MM.1S (cell line): Measurements from ENCODE around the gene ZAP70.

Experiments used
- DNase-seq: peaks from one replicate; pipeline ENCODE4 v3.0.0-alpha.2; 2015
- H2AFZ ChIP-seq: fragments of 300-600 bp; sonication (generic); 2 replicates; pipeline ENCODE4 v1.6.0; 2016; ENCODE audit warnings: antibody characterized with exemption, low read length
- H3F3A ChIP-seq: fragments of 300-600 bp; sonication (generic); 2 replicates; pipeline ENCODE4 v1.6.1; 2016; ENCODE audit warnings: mild to moderate bottlenecking, antibody characterized with exemption, low read length, moderate library complexity, mixed read lengths; ENCODE audit not compliant: insufficient read depth
- H3K27ac ChIP-seq: fragments of 300-600 bp; sonication (generic); 2 replicates; pipeline ENCODE4 v1.5.1; 2016; ENCODE audit warnings: mild to moderate bottlenecking, low read length
- H3K27me3 ChIP-seq: fragments of 300-600 bp; sonication (generic); replicated peaks from 2 replicates; pipeline ENCODE4 v1.6.0; 2016; ENCODE audit warnings: low read length; ENCODE audit not compliant: insufficient read depth
- H3K36me3 ChIP-seq: fragments of 300-600 bp; sonication (generic); replicated peaks from 2 replicates; pipeline ENCODE4 v1.6.1; 2016; ENCODE audit warnings: mild to moderate bottlenecking, low read length, mixed read lengths; ENCODE audit not compliant: insufficient read depth
- H3K4me1 ChIP-seq: fragments of 300-600 bp; sonication (generic); 2 replicates; pipeline ENCODE4 v1.6.1; 2016; ENCODE audit warnings: low read length, mixed read lengths
- H3K4me2 ChIP-seq: fragments of 300-600 bp; sonication (generic); 2 replicates; pipeline ENCODE4 v1.6.0; 2016; ENCODE audit warnings: low read depth, low read length
- H3K4me3 ChIP-seq: fragments of 300-600 bp; sonication (generic); 2 replicates; pipeline ENCODE4 v1.5.1; 2016; ENCODE audit warnings: low read length, mixed read lengths
- H3K79me2 ChIP-seq: fragments of 300-600 bp; sonication (generic); 2 replicates; pipeline ENCODE4 v1.6.1; 2016; ENCODE audit warnings: mixed run types, low read length, mixed read lengths
- H3K9ac ChIP-seq: fragments of 300-600 bp; sonication (generic); 2 replicates; pipeline ENCODE4 v1.6.1; 2016; ENCODE audit warnings: low read length, mixed read lengths
- H3K9me2 ChIP-seq: fragments of 300-600 bp; sonication (generic); replicated peaks from 2 replicates; pipeline ENCODE4 v1.6.1; 2016; ENCODE audit warnings: mild to moderate bottlenecking, low read length, mixed read lengths; ENCODE audit not compliant: insufficient read depth
- H3K9me3 ChIP-seq: fragments of 300-600 bp; sonication (generic); replicated peaks from 2 replicates; pipeline ENCODE4 v1.6.1; 2016; ENCODE audit warnings: mild to moderate bottlenecking, low read length, mixed read lengths; ENCODE audit not compliant: insufficient read depth
- H4K20me1 ChIP-seq: fragments of 300-600 bp; sonication (generic); 2 replicates; pipeline ENCODE4 v1.6.1; 2016; ENCODE audit warnings: mild to moderate bottlenecking, low read length, moderate library complexity, mixed read lengths; ENCODE audit not compliant: insufficient read depth
- CTCF ChIP-seq: fragments of 300-600 bp; sonication (generic); IDR thresholded peaks from 2 replicates; pipeline ENCODE4 v1.5.1; 2016; ENCODE audit warnings: antibody characterized with exemption, low read length, mixed read lengths
- EZH2 ChIP-seq: fragments of 300-600 bp; sonication (generic); optimal IDR thresholded peaks from 2 replicates; pipeline ENCODE3; 2017; ENCODE audit warnings: low read depth, mild to moderate bottlenecking, antibody characterized with exemption, low read length, mixed read lengths
- EZH2phosphoT487 ChIP-seq: fragments of 300-600 bp; sonication (generic); IDR thresholded peaks from 2 replicates; pipeline ENCODE4 v1.6.1; 2018; ENCODE audit warnings: antibody characterized with exemption, low read length

The ZAP70 gene

GRCh38 chr2:97664636-97664970 is 48.8 kb upstream of the ZAP70 start:
- H3F3A ChIP-seq: peaks cover 10% of the 10 kb centered on the region; the same call in 1 of the 2 replicates
- peak overlapping the region; percentile 96 for H3K27ac ChIP-seq
- H3K36me3 ChIP-seq: no peaks in the 10 kb centered on the region
- TF ChIP-seq EZH2 (no peak), EZH2phosphoT487 (no peak), CTCF (no peak)
- H3K9me3 ChIP-seq: no peaks in the 10 kb centered on the region
- H3K4me3 ChIP-seq: peak overlapping the region; percentile 81
- H4K20me1 ChIP-seq: no peaks in the 10 kb centered on the region
- peak overlapping the region; percentile 70 for H3K4me2 ChIP-seq
- H2AFZ ChIP-seq: peak overlapping the region; percentile 96
- H3K9me2 ChIP-seq: no peaks in the 10 kb centered on the region
- peak overlapping the region; percentile 96 for H3K9ac ChIP-seq
- peaks cover 38% of the 10 kb centered on the region for H3K79me2 ChIP-seq
- DNase-seq: no peak
- peaks cover 9% of the 10 kb centered on the region; the same call in 1 of the 2 replicates for H3K4me1 ChIP-seq
- no peaks in the 10 kb centered on the region for H3K27me3 ChIP-seq

- Histone ChIP-seq H3K4me2 (no peak within 1 kb of the TSS), H4K20me1 (no peaks in the 10 kb centered on the region), H3F3A (peaks cover 6% of the 10 kb centered on the region; the same call in 1 of the 2 replicates), H3K4me3 (no peak within 1 kb of the TSS), H3K79me2 (no peaks in the 10 kb centered on the region), H3K9me3 (no peaks in the 10 kb centered on the region), H3K4me1 (peaks cover 5% of the 10 kb centered on the region; the same call in 1 of the 2 replicates), H3K27me3 (no peaks in the 10 kb centered on the region), H3K9ac (no peak within 1 kb of the TSS), H3K9me2 (no peaks in the 10 kb centered on the region), H2AFZ (no peak within 1 kb of the TSS), H3K36me3 (no peaks in the 10 kb centered on the region), H3K27ac (no peak within 1 kb of the TSS)
- DNase-seq: no peak
- TF ChIP-seq EZH2phosphoT487 (no peak), EZH2 (no peak), CTCF (no peak)
These were observed 43.9 kb upstream of the ZAP70 start, which contains the start of gene C2orf92 for GRCh38 chr2:97669448-97669847. TSS of gene C2orf92 (plus strand) at chr2:97669713. CDS start at chr2:97669789, 76 bp downstream.

- Histone ChIP-seq H3K4me1 (no peaks in the 10 kb centered on the region), H4K20me1 (no peaks in the 10 kb centered on the region), H3K9me3 (no peaks in the 10 kb centered on the region), H3K4me2 (no peak overlapping the region), H3K27ac (no peak overlapping the region), H2AFZ (no peak overlapping the region), H3K9me2 (no peaks in the 10 kb centered on the region), H3K4me3 (no peak overlapping the region), H3K79me2 (no peaks in the 10 kb centered on the region), H3K9ac (no peak overlapping the region), H3K27me3 (no peaks in the 10 kb centered on the region), H3F3A (no peaks in the 10 kb centered on the region), H3K36me3 (no peaks in the 10 kb centered on the region)
- DNase-seq: no peak
- no peak for TF ChIP-seq EZH2
- no peak for TF ChIP-seq CTCF
- no peak for TF ChIP-seq EZH2phosphoT487
These were observed 42.9 kb upstream of the ZAP70 start for GRCh38 chr2:97670471-97670870.
